Osteocyte (in vitro differentiated cells): ENCODE measurements around the gene GLTP. TPM values are rescaled to one million over a fixed set of nuclear protein-coding genes. Genes with fewer than 3 reads are reported as not detected.
"Not testable (repeated sequence)": the region's sequence is repeated elsewhere in the genome, so short reads cannot be mapped to it uniquely, and the experiment has no call there.

Experiments used
- DNase-seq: peaks from one replicate; pipeline ENCODE4 v3.0.0; 2021; ENCODE audit warnings: mixed read lengths; ENCODE audit not compliant: unreplicated experiment; ENCODE audit errors: extremely low spot score
- H3K27ac Mint-ChIP-seq: one replicate; pipeline ENCODE4 v1.8.0; 2021; ENCODE audit warnings: mild to moderate bottlenecking, mixed read lengths; ENCODE audit not compliant: unreplicated experiment
- H3K27me3 Mint-ChIP-seq: one replicate; pipeline ENCODE4 v1.8.0; 2021; ENCODE audit warnings: mixed read lengths; ENCODE audit not compliant: unreplicated experiment
- H3K36me3 Mint-ChIP-seq: one replicate; pipeline ENCODE4 v1.8.0; 2021; ENCODE audit warnings: mixed read lengths; ENCODE audit not compliant: unreplicated experiment
- H3K4me1 Mint-ChIP-seq: one replicate; pipeline ENCODE4 v1.8.0; 2021; ENCODE audit warnings: mixed read lengths; ENCODE audit not compliant: unreplicated experiment
- H3K4me3 Mint-ChIP-seq: one replicate; pipeline ENCODE4 v1.8.0; 2021; ENCODE audit warnings: mild to moderate bottlenecking, moderate library complexity, mixed read lengths; ENCODE audit not compliant: unreplicated experiment
- H3K9me3 Mint-ChIP-seq: one replicate; pipeline ENCODE4 v1.8.0; 2021; ENCODE audit warnings: mixed read lengths; ENCODE audit not compliant: unreplicated experiment
- CTCF ChIP-seq: fragments of 200-600 bp; sonication (generic); IDR thresholded peaks from 2 replicates; pipeline ENCODE4 v1.5.0; 2021; ENCODE audit warnings: antibody characterized with exemption, mild to moderate bottlenecking, moderate library complexity
- long read RNA-seq: library from polyadenylated mRNA; unstranded; transcript quantifications from one replicate; pipeline ENCODE4 v2.0.0, GENCODE V29; 2021
- total RNA-seq: library from RNA; stranded (reverse); gene quantifications from 2 replicates; pipeline ENCODE4 v1.2.1, GENCODE V29; 2021

GLTP gene
- 33.8 and 34.5 TPM in 2 replicates for total RNA-seq
- long read RNA-seq, transcript GLTP-201 (5 exons, 2,356 nt): major isoform, 39 of 47 reads
- long read RNA-seq, partial matches to known transcripts: 3 of 47 reads
- long read RNA-seq, other reads (novel, unspliced or antisense): 5 of 47 reads

- H3K27ac Mint-ChIP-seq: peak within 1 kb of the TSS; percentile 89
- peak within 1 kb of the TSS; percentile 96 for H3K4me3 Mint-ChIP-seq
- H3K4me1 Mint-ChIP-seq: peaks cover 35% of the 10 kb centered on the region
- peak; percentile 95 for DNase-seq
- no peaks in the 10 kb centered on the region for H3K27me3 Mint-ChIP-seq
- H3K36me3 Mint-ChIP-seq: peaks cover 1% of the 10 kb centered on the region
- peak; percentile 68 for TF ChIP-seq CTCF
- H3K9me3 Mint-ChIP-seq: no peaks in the 10 kb centered on the region
Observed at GRCh38 chr12:109880043-109880931, at the start of gene GLTP. Gene GLTP, minus strand, starts transcription at chr12:109880541. Its CDS starts 167 bp downstream, at chr12:109880374.

- not testable (repeated sequence) for H3K9me3 Mint-ChIP-seq
Observed at GRCh38 chr12:109929326-109929725, 49.0 kb upstream of the GLTP start.

GRCh38 chr12:109928058-109928656 lies 47.8 kb upstream of the GLTP start:
- no peaks in the 10 kb centered on the region for H3K27me3 Mint-ChIP-seq
- TF ChIP-seq CTCF: no peak
- no peak overlapping the region for H3K4me3 Mint-ChIP-seq
- no peak overlapping the region for H3K27ac Mint-ChIP-seq
- H3K36me3 Mint-ChIP-seq: peaks cover 29% of the 10 kb centered on the region
- DNase-seq: no peak
- H3K9me3 Mint-ChIP-seq: no peaks in the 10 kb centered on the region
- H3K4me1 Mint-ChIP-seq: no peaks in the 10 kb centered on the region

More at GRCh38 chr12:109929326-109929725, 49.0 kb upstream of the GLTP start:
- H3K36me3 Mint-ChIP-seq: peaks cover 39% of the 10 kb centered on the region
- not testable (repeated sequence) for H3K27ac Mint-ChIP-seq, H3K4me1 Mint-ChIP-seq, H3K27me3 Mint-ChIP-seq, H3K4me3 Mint-ChIP-seq, DNase-seq

GRCh38 chr12:109927622-109928021 lies 47.3 kb upstream of the GLTP start:
- peak; percentile 73 for TF ChIP-seq CTCF
- Mint-ChIP-seq H3K4me1 (no peaks in the 10 kb centered on the region), H3K36me3 (peaks cover 24% of the 10 kb centered on the region), H3K27ac (no peak overlapping the region), H3K9me3 (no peaks in the 10 kb centered on the region), H3K27me3 (no peaks in the 10 kb centered on the region), H3K4me3 (no peak overlapping the region)
- DNase-seq: no peak

GRCh38 chr12:109926488-109927210 lies 46.3 kb upstream of the GLTP start:
- no peak for TF ChIP-seq CTCF
- Mint-ChIP-seq H3K27ac (no peak overlapping the region), H3K4me3 (no peak overlapping the region)

More at GRCh38 chr12:109926488-109927210, 46.3 kb upstream of the GLTP start:
- Mint-ChIP-seq H3K4me1 (no peaks in the 10 kb centered on the region), H3K27me3 (no peaks in the 10 kb centered on the region), H3K9me3 (no peaks in the 10 kb centered on the region), H3K36me3 (peaks cover 15% of the 10 kb centered on the region)
- DNase-seq: no peak
